WTC11 (cell line): ENCODE measurements around the gene SURF6. TPM values are rescaled to one million over a fixed set of nuclear protein-coding genes. Genes with fewer than 3 reads are reported as not detected.

Experiments
- ATF2 ChIP-seq: sonication (generic); formaldehyde crosslinking; IDR thresholded peaks from 2 replicates; pipeline ENCODE4 v1.8.1; 2022; ENCODE audit warnings: low read depth, missing genetic modification reagents, borderline replicate concordance
- EMX1 ChIP-seq: fragments of 250-450 bp; sonication (Bioruptor Pico); IDR thresholded peaks from 2 replicates; pipeline ENCODE4 v1.8.0; 2021; ENCODE audit warnings: mild to moderate bottlenecking
- FOXK1 ChIP-seq: sonication (generic); formaldehyde crosslinking; IDR thresholded peaks from 2 replicates; pipeline ENCODE4 v1.8.0; 2022; ENCODE audit warnings: mild to moderate bottlenecking, moderate library complexity, missing genetic modification reagents
- FOXP1 ChIP-seq: sonication (generic); formaldehyde crosslinking; IDR thresholded peaks from 2 replicates; pipeline ENCODE4 v1.8.0; 2022; ENCODE audit warnings: missing genetic modification reagents, mild to moderate bottlenecking, moderate library complexity, borderline replicate concordance
- GABPB1 ChIP-seq: sonication (generic); formaldehyde crosslinking; IDR thresholded peaks from 2 replicates; pipeline ENCODE4 v1.8.1; 2023; ENCODE audit warnings: mild to moderate bottlenecking, missing genetic modification reagents
- IRF1 ChIP-seq: sonication (generic); formaldehyde crosslinking; IDR thresholded peaks from 2 replicates; pipeline ENCODE4 v1.8.0; 2023; ENCODE audit warnings: missing genetic modification reagents
- NFYB ChIP-seq: sonication (generic); formaldehyde crosslinking; conservative IDR thresholded peaks from 2 replicates; pipeline ENCODE4 v1.8.0; 2022; ENCODE audit warnings: low read depth, missing genetic modification reagents
- OVOL2 ChIP-seq: fragments of 250-450 bp; sonication (Bioruptor Pico); IDR thresholded peaks from 2 replicates; pipeline ENCODE4 v1.9.0; 2021; ENCODE audit warnings: mild to moderate bottlenecking, borderline replicate concordance
- PRRX2 ChIP-seq: fragments of 250-450 bp; sonication (Bioruptor Pico); IDR thresholded peaks from 2 replicates; pipeline ENCODE4 v1.8.0; 2021; ENCODE audit warnings: mild to moderate bottlenecking
- RELA ChIP-seq: sonication (generic); formaldehyde crosslinking; IDR thresholded peaks from 2 replicates; pipeline ENCODE4 v1.8.1; 2022; ENCODE audit warnings: missing genetic modification reagents, mild to moderate bottlenecking, borderline replicate concordance
- TEAD1 ChIP-seq: sonication (generic); formaldehyde crosslinking; IDR thresholded peaks from 2 replicates; pipeline ENCODE4 v1.8.0; 2022; ENCODE audit warnings: mild to moderate bottlenecking, missing genetic modification reagents
- ZBTB43 ChIP-seq: sonication (generic); formaldehyde crosslinking; IDR thresholded peaks from 2 replicates; pipeline ENCODE4 v1.8.1; 2023; ENCODE audit warnings: mild to moderate bottlenecking, missing genetic modification reagents
- ZNF138 ChIP-seq: sonication (generic); formaldehyde crosslinking; conservative IDR thresholded peaks from 2 replicates; pipeline ENCODE4 v1.8.1; 2022; ENCODE audit warnings: mild to moderate bottlenecking, moderate library complexity, missing genetic modification reagents
- ZNF219 ChIP-seq: sonication (generic); formaldehyde crosslinking; IDR thresholded peaks from 2 replicates; pipeline ENCODE4 v1.8.0; 2023; ENCODE audit warnings: missing genetic modification reagents, mild to moderate bottlenecking, borderline replicate concordance
- ZNF281 ChIP-seq: sonication (generic); formaldehyde crosslinking; IDR thresholded peaks from 2 replicates; pipeline ENCODE4 v1.8.0; 2023; ENCODE audit warnings: mild to moderate bottlenecking, missing genetic modification reagents
- ZNF423 ChIP-seq: fragments of 250-450 bp; sonication (Bioruptor Pico); IDR thresholded peaks from 2 replicates; pipeline ENCODE4 v2.1.2; 2022; ENCODE audit warnings: mild to moderate bottlenecking, moderate library complexity
- ZNF532 ChIP-seq: fragments of 250-450 bp; sonication (Bioruptor Pico); IDR thresholded peaks from 2 replicates; pipeline ENCODE4 v1.9.0; 2021; ENCODE audit warnings: mild to moderate bottlenecking, borderline replicate concordance
- total RNA-seq: library from RNA; stranded (reverse); gene quantifications from 3 replicates; pipeline ENCODE4 v1.2.3, GENCODE V29; 2021
- TF ChIP-seq, protein P1 (sequence below): fragments of 250-450 bp; sonication (Bioruptor Pico); conservative IDR thresholded peaks from 2 replicates; pipeline ENCODE4 v1.9.0; 2021; ENCODE audit warnings: mild to moderate bottlenecking
- TF ChIP-seq, protein P2 (sequence below): sonication (generic); formaldehyde crosslinking; IDR thresholded peaks from 2 replicates; pipeline ENCODE4 v1.8.1; 2023; ENCODE audit warnings: mild to moderate bottlenecking, missing genetic modification reagents, borderline replicate concordance
- TF ChIP-seq, protein P3 (sequence below): fragments of 250-450 bp; sonication (Bioruptor Pico); IDR thresholded peaks from 2 replicates; pipeline ENCODE4 v1.9.0; 2021; ENCODE audit warnings: mild to moderate bottlenecking

The SURF6 gene
- total RNA-seq, 1 experiment from 2014 or later = 67.2 TPM

DNA sequence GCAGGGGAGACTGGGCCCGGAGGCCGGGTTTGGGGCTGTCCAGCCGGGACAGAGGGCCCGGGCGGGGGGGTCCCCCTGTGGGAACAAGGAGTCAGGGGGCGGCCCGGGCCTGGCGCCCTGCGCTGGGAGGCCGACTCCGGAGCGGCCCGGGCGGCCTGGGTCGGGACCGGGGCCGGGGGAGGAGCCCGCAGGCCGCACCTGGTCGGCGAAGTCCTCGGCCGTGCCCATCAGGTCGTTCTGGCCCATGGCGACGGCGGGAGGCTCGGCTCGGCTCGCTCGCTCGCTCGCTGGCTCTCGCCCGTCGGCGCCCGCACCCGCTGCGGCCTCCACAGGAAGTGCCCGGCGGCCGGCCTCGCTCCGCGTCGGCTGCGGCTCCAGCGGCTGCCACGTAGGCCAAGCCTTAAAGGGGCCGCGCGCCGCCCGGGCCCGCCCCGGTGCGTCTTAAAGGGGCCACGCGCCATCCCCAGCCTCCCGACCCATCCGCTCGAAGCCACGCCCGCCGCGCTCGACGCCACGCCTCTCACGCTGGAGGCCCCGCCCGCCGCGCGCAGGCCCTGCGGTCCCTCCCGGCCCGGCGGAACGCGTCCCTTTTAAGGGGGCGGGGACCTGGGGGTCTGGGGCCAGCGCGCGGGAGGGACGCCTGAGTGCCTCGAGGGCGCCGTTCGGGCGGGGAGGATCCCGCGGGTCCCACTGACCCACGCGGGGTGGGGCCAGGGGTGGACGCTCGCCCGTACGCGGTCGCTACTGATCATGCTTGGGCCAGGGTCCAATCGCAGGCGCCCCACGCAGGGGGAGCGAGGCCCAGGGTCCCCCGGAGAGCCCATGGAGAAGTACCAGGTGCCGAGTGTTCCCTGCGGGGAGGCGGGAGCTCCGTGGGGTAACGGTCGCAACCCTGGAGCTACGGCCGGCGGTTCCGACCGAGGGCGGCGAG, 40.0 kb upstream of the SURF6 start, which contains the start of the genes STKLD1 and SURF4 (continued):
- TF ChIP-seq, protein P1, sequence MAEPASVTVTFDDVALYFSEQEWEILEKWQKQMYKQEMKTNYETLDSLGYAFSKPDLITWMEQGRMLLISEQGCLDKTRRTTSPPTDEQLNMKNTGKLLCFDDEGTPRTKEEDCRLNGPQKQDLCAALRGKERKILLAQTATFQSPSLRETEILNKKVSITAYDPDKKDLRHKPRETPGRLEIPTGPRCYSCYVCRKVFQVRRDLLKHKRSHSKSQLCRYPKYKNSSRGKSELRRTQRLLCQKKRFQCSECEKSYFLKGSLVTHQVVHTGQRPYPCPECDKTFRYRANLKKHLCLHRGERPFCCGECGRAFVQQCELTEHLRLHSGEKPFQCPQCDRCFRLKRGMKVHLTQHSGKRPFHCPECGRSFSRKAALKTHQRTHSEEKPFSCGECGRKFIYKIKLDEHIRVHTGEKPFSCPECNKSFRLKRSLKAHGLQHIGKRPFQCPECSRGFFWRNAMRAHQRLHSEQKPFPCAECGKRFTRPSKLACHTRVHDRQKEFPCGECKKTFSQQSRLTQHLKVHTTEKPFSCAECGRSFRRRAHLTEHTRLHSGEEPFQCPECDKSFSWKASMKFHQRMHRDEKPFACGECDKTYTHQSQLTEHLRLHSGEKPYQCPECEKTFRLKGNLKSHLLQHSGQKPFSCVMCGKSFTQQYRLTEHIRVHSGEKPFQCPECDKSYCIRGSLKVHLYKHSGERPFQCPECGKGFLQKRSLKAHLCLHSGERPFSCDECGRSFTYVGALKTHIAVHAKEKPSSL (CRISPR knock-in tag) = no peak
- TF ChIP-seq FOXP1 = peak; percentile 96
- TF ChIP-seq ZBTB43 (CRISPR knock-in tag) = peak; percentile 88
- 0 out of 2 replicates have a peak, but pooled peaks have one; percentile 15 for TF ChIP-seq ZNF281 (CRISPR knock-in tag)
- no peak for TF ChIP-seq ZNF532
- TF ChIP-seq FOXK1 = peak; percentile 78
- peak; percentile 73 for TF ChIP-seq ZNF138 (CRISPR knock-in tag)
- TF ChIP-seq IRF1 (CRISPR knock-in tag) = peak; percentile 77; the same call in 1 of the 2 replicates
- 0 out of 2 replicates have a peak, but pooled peaks have one; percentile 29 for TF ChIP-seq GABPB1 (CRISPR knock-in tag)
- peak; percentile 72 for TF ChIP-seq ATF2 (CRISPR knock-in tag)
- TF ChIP-seq, protein P2, sequence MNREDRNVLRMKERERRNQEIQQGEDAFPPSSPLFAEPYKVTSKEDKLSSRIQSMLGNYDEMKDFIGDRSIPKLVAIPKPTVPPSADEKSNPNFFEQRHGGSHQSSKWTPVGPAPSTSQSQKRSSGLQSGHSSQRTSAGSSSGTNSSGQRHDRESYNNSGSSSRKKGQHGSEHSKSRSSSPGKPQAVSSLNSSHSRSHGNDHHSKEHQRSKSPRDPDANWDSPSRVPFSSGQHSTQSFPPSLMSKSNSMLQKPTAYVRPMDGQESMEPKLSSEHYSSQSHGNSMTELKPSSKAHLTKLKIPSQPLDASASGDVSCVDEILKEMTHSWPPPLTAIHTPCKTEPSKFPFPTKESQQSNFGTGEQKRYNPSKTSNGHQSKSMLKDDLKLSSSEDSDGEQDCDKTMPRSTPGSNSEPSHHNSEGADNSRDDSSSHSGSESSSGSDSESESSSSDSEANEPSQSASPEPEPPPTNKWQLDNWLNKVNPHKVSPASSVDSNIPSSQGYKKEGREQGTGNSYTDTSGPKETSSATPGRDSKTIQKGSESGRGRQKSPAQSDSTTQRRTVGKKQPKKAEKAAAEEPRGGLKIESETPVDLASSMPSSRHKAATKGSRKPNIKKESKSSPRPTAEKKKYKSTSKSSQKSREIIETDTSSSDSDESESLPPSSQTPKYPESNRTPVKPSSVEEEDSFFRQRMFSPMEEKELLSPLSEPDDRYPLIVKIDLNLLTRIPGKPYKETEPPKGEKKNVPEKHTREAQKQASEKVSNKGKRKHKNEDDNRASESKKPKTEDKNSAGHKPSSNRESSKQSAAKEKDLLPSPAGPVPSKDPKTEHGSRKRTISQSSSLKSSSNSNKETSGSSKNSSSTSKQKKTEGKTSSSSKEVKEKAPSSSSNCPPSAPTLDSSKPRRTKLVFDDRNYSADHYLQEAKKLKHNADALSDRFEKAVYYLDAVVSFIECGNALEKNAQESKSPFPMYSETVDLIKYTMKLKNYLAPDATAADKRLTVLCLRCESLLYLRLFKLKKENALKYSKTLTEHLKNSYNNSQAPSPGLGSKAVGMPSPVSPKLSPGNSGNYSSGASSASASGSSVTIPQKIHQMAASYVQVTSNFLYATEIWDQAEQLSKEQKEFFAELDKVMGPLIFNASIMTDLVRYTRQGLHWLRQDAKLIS (CRISPR knock-in tag) = no peak
- TF ChIP-seq RELA (CRISPR knock-in tag) = peak; percentile 83
- TF ChIP-seq EMX1 (CRISPR knock-in tag) = no peak
- TF ChIP-seq NFYB (CRISPR knock-in tag) = peak; percentile 49; the same call in 1 of the 2 replicates
- TF ChIP-seq PRRX2 (CRISPR knock-in tag) = no peak
- no peak for TF ChIP-seq ZNF219 (CRISPR knock-in tag)
- no peak for TF ChIP-seq TEAD1 (CRISPR knock-in tag)
- TF ChIP-seq ZNF423 (CRISPR knock-in tag) = 0 out of 2 replicates have a peak, but pooled peaks have one; percentile 25
- no peak for TF ChIP-seq OVOL2 (CRISPR knock-in tag)
- TF ChIP-seq, protein P3, sequence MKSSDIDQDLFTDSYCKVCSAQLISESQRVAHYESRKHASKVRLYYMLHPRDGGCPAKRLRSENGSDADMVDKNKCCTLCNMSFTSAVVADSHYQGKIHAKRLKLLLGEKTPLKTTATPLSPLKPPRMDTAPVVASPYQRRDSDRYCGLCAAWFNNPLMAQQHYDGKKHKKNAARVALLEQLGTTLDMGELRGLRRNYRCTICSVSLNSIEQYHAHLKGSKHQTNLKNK (CRISPR knock-in tag) = no peak
